HG02981 (cell line): ENCODE data around the gene PRH2.

Source experiments
- ATAC-seq: cut with Tn5 transposase; IDR thresholded peaks from one replicate; pipeline ENCODE4 v1.9.1; 2021; ENCODE audit warnings: mild to moderate bottlenecking, moderate library complexity; ENCODE audit not compliant: unreplicated experiment

PRH2 gene

DNA sequence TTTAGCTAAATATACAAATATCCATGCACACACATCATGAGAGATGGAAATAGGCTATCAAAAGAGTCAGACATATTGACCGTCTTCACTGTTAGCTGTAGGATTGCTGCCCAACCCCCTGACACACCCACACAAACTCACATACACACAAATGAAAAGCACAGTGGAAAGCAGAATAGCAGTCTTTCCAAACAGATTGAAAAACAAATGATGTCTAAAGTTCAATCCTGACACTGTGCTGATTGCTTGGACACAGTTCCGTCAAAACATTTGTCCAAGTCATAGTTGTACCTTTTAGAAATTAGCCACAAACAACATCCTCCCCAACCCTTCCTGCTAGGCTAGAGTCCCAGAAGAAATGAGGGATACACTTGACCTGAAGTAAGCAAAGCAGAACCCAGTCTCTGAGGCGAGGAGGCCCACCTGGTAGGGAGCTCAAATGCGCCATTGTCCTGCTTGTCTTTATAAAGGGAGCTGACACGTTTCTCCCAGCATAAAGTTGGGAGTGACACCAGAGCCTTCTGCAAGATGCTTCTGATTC, at the start of gene PRH2:
Gene PRH2 (plus strand): TSS at position 491 of the 541 bp plus-strand sequence. CDS start 38 bp downstream, at position 529.
- no peak for ATAC-seq

GRCh38 chr12:10884086-10884725, 44.8 kb upstream of the PRH2 start, which contains the start of gene PRH1:
TSS of gene PRH1 (minus strand) at chr12:10884255. CDS start at chr12:10884217, 38 bp downstream.
- ATAC-seq, result no peak

GRCh38 chr12:10889226-10889625, 39.8 kb upstream of the PRH2 start:
- ATAC-seq, result no peak

GRCh38 chr12:10891937-10892336, 37.1 kb upstream of the PRH2 start:
- ATAC-seq, result no peak

DNA sequence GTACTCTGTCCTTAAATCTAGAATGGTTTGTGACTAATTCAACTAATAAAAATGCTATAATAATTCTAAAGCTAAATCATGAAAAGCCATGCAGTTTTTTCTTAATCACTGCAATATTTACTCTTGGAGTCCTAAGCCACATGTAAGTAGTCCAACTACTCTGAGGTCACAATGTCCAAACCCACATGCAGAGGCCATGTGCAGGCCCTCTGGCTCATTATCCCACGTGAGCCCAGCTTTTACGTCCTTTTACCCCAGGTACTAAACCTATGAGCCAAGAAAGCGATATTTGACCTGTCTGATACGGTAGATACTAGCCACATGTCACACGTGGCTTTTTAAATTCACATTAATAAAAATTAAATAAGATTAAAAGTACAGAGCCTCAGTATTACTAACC, 32.2 kb upstream of the PRH2 start:
- ATAC-seq, result no peak

DNA sequence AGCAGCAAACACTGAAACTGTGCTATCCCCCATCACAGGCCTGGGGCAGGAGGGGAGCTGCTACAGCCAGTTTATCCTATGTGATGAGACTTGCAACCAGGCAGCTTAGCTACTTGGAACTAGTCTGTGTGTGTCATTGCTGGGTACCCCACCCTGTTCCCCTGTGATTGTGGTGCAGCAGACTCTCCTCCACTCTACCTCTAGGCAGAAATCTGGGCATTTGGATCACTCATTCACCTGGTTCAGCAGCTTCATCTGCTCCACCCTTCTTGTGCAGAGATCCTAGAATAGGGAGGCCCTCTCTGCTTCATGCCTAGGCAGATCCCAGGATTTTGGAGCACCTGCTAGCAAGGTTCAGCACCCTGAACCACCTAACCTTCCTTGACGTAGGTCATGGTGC, 28.5 kb upstream of the PRH2 start:
- ATAC-seq, result no peak

- ATAC-seq, result no peak
Measured at GRCh38 chr12:10900972-10901371, 28.1 kb upstream of the PRH2 start.

- no peak for ATAC-seq
Measured at GRCh38 chr12:10901427-10901826, 27.6 kb upstream of the PRH2 start.

GRCh38 chr12:10904686-10905085, 24.4 kb upstream of the PRH2 start:
- ATAC-seq, result no peak

DNA sequence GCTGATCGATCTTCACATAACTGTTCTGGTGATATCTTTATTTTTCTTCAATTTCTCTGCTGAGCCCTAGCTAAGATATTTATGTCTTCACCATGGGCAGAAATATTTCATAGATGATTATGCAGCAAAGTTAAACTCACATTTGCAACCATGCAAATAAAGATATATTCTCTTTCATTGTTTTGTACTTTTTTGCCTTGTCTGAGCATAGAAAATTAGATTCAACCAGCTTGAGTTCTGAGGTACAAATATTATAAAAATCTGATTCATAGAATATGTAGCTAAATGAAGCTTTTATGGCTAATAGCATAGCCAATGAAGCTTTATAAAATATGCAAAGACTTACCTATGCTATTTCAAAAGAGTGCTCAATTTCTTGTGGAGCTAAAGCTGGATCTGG, 19.6 kb upstream of the PRH2 start, which contains the start of gene TAS2R13:
Gene TAS2R13 (minus strand): TSS at position 101 of the 400 bp plus-strand sequence. CDS start 264 bp downstream, outside the sequence.
- ATAC-seq, result no peak

- no peak for ATAC-seq
Measured at GRCh38 chr12:10910380-10910779, 18.7 kb upstream of the PRH2 start.

GRCh38 chr12:10919809-10920208, 9.2 kb upstream of the PRH2 start:
- no peak for ATAC-seq

DNA sequence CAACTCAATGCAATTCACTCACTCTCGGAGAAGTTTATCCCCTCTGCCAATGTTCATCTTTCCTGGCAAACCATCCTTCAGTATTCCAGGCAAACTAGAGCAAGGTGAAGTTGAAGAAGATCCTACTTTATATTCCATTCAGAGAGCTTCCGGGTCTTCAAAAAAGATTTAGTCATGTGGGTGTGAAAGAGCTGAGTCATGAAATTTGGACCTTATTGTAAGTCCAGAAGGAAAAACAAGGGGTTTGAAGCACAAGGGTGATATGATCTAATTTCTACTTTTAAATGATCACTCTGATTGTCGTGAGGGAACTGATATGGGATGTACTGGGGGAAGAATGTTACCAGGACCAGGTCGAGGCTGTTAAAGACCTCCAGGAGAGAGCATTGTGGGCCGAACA, 2.8 kb upstream of the PRH2 start:
- ATAC-seq, result no peak

GRCh38 chr12:10936506-10936905, 7.5 kb downstream of the PRH2 start:
- ATAC-seq, result no peak

DNA sequence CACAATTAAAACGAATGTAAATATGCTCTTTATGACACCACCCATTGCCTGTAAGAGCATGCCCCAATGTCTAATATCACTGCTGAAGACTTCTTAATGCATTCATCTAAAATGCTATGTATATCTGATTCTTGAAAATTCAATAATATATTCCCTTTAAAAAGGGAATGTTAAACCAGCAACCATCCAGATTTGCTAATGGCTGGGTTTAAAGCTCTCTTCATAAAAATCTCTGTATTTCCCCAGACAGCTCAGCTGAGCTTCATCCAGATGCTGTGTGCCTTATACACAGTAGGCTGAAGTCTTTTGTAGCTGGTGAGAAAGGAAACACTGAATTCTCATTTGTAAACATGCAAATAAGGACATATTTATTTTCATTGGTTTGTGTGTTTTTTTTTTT, 10.1 kb downstream of the PRH2 start, which contains the start of gene TAS2R14:
Gene TAS2R14 (minus strand): TSS at position 101 of the 400 bp plus-strand sequence. CDS start 56 bp downstream, at position 45.
- ATAC-seq, result no peak

GRCh38 chr12:10940389-10940788, 11.4 kb downstream of the PRH2 start:
- ATAC-seq, result no peak

DNA sequence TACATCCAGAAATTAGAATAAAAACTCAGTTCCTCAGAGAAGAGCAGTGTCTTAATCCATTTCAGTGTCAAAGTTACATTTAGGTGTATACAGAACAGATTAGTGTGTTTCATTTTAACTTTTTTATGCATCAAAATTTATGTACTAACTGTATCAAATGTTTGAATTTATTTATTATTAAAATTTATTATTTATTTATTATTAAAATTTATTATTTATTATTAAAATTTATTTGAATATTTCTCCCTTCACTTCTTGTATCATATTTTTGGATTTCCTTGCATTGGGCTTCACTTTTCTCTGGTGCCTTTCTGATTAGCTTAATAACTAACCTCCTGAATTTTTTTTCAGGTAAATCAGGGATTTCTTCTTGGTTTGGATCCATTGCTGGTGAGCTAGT, 12.3 kb downstream of the PRH2 start:
- no peak for ATAC-seq

DNA sequence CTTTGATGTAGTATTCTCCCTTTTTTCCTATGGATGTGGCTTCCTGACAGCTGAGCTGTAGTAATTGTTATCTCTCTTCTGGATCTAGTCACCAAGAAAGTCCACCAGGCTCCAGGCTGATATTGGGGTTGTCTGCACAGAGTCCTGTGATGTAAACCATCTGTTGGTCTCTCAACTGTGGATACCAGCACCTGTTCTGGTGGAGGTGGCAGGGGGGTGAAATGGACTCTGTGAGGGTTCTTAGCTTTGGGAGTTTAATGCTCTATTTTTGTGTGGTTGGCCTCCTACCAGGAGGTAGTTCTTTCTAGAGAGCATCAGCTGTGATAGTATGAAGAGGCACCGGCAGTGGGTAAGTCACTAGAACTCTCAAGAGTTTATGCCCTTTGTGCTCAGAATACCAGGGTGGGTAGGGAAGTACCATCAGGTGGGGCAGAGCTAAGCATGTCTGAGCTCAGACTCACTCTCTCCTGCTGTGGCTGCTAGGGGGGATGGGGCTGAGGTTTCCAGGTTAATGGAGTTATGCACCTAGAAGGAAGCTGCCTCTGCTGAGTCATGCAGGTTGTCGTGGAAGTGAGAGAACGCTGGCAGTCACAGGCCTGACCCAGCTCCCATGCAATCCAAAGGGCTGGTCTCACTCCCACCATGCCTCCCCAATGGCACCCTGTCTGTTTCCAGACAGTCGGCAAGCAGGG, 13.0 kb downstream of the PRH2 start:
- ATAC-seq, result no peak

DNA sequence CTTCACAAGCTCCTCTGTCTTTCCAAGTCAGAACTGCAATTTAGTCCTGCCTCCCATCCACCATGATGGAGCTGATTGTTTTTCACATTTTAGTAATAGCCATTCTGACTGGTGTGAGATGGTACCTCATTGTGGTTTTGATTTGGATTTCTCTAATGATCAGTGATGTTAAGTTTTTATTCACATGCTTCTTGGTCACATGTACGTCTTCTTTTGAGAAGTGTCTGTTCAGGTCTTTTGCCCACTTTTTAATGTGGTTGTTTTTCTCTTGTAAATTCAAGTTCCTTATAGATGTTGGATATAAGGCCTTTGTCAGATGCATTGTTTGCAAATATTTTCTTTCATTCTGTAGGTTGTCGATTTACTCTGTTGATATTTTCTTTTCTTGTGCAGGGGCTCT, 14.1 kb downstream of the PRH2 start:
- ATAC-seq, result no peak

DNA sequence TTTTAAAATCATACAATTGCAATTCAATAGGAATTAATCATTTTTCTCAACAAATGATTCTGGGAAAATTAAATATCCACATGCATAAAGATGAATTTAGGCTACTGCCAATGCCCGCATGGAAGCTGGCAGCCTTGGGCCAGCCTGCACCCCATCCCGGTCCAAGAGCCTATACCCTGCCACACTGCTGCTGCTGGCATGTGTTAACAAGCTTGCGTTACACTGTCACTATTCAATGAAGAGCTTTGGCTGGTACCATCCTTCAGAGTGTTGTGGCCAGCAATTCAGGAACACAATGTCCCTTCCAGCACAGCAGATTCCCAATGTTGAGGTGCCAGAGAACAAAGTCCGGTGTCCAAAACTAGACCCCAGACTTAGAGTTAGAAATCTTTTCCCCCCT, 23.6 kb downstream of the PRH2 start:
- no peak for ATAC-seq

DNA sequence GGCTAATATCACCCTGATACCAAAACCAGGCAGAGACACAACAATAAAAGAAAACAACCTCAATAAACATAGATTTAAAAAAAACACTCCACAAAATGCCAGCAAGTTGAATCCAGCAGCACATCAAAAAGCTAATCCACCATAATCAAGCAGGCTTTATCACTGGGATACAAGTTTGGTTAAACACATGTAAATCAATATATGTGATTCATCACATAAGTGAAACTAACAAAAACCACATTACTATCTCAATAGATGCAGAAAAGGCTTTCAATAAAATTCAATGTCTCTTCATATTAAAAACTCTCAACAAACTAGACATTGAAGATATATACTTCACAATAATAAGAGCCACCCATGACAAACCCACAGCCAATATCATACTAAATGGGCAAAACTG, 27.0 kb downstream of the PRH2 start:
- no peak for ATAC-seq

GRCh38 chr12:10957741-10958140, 28.7 kb downstream of the PRH2 start:
- no peak for ATAC-seq
